ENCODE data around the gene POC1A. TPM values are rescaled to one million over a fixed set of nuclear protein-coding genes. Genes with fewer than 3 reads are reported as not detected.

The POC1A gene
- total and polyA plus RNA-seq, 2 of the 8 experiments (the other 6 are each of a cell fraction or from before 2014, with no cell fraction given), result 35.7 to 39.2 TPM

DNA sequence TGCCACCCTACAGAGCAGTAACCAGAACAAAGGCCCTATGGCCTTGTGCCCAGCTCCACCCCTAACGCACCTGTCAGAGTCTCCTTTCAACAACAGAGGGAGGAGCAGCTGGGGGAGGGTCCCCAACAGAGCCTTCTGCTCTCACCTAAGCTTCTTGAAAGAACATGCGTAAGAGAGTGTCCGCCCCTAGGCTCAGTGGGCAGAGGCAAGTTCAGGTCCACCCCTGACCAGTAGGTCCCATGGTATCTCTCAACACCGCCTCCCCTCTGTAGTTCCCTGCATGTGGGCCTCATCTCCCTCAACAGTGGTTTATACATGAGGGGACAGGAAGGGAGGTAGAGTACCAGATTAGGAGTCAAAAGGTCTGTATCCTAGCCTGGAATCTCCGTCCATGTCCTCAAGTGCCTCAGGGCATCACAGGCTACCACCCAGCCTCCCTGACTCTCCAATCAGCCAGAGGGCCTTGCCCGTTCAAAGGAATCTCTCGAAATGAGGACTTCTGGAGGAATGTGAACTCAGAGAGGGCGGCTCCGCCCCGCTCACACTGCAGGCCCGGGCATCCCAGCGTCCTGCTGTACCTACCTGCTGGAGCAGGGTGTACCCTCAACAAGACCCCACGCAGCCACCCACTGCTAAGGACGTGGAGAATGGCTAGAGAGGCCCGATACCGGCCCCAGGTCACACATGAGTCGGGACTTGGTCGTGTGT, 680 bp downstream of the POC1A start (continued):
- TF ChIP-seq, protein P1, sequence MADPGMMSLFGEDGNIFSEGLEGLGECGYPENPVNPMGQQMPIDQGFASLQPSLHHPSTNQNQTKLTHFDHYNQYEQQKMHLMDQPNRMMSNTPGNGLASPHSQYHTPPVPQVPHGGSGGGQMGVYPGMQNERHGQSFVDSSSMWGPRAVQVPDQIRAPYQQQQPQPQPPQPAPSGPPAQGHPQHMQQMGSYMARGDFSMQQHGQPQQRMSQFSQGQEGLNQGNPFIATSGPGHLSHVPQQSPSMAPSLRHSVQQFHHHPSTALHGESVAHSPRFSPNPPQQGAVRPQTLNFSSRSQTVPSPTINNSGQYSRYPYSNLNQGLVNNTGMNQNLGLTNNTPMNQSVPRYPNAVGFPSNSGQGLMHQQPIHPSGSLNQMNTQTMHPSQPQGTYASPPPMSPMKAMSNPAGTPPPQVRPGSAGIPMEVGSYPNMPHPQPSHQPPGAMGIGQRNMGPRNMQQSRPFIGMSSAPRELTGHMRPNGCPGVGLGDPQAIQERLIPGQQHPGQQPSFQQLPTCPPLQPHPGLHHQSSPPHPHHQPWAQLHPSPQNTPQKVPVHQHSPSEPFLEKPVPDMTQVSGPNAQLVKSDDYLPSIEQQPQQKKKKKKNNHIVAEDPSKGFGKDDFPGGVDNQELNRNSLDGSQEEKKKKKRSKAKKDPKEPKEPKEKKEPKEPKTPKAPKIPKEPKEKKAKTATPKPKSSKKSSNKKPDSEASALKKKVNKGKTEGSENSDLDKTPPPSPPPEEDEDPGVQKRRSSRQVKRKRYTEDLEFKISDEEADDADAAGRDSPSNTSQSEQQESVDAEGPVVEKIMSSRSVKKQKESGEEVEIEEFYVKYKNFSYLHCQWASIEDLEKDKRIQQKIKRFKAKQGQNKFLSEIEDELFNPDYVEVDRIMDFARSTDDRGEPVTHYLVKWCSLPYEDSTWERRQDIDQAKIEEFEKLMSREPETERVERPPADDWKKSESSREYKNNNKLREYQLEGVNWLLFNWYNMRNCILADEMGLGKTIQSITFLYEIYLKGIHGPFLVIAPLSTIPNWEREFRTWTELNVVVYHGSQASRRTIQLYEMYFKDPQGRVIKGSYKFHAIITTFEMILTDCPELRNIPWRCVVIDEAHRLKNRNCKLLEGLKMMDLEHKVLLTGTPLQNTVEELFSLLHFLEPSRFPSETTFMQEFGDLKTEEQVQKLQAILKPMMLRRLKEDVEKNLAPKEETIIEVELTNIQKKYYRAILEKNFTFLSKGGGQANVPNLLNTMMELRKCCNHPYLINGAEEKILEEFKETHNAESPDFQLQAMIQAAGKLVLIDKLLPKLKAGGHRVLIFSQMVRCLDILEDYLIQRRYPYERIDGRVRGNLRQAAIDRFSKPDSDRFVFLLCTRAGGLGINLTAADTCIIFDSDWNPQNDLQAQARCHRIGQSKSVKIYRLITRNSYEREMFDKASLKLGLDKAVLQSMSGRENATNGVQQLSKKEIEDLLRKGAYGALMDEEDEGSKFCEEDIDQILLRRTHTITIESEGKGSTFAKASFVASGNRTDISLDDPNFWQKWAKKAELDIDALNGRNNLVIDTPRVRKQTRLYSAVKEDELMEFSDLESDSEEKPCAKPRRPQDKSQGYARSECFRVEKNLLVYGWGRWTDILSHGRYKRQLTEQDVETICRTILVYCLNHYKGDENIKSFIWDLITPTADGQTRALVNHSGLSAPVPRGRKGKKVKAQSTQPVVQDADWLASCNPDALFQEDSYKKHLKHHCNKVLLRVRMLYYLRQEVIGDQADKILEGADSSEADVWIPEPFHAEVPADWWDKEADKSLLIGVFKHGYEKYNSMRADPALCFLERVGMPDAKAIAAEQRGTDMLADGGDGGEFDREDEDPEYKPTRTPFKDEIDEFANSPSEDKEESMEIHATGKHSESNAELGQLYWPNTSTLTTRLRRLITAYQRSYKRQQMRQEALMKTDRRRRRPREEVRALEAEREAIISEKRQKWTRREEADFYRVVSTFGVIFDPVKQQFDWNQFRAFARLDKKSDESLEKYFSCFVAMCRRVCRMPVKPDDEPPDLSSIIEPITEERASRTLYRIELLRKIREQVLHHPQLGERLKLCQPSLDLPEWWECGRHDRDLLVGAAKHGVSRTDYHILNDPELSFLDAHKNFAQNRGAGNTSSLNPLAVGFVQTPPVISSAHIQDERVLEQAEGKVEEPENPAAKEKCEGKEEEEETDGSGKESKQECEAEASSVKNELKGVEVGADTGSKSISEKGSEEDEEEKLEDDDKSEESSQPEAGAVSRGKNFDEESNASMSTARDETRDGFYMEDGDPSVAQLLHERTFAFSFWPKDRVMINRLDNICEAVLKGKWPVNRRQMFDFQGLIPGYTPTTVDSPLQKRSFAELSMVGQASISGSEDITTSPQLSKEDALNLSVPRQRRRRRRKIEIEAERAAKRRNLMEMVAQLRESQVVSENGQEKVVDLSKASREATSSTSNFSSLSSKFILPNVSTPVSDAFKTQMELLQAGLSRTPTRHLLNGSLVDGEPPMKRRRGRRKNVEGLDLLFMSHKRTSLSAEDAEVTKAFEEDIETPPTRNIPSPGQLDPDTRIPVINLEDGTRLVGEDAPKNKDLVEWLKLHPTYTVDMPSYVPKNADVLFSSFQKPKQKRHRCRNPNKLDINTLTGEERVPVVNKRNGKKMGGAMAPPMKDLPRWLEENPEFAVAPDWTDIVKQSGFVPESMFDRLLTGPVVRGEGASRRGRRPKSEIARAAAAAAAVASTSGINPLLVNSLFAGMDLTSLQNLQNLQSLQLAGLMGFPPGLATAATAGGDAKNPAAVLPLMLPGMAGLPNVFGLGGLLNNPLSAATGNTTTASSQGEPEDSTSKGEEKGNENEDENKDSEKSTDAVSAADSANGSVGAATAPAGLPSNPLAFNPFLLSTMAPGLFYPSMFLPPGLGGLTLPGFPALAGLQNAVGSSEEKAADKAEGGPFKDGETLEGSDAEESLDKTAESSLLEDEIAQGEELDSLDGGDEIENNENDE (IDR thresholded peaks at IDR 0.05; ENCODE audit: insufficient replicate concordance, low read length), result no peak
- TF ChIP-seq, protein P2, sequence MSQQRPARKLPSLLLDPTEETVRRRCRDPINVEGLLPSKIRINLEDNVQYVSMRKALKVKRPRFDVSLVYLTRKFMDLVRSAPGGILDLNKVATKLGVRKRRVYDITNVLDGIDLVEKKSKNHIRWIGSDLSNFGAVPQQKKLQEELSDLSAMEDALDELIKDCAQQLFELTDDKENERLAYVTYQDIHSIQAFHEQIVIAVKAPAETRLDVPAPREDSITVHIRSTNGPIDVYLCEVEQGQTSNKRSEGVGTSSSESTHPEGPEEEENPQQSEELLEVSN (IDR thresholded peaks at IDR 0.05), result no peak
- TF ChIP-seq EGR1 (IDR thresholded peaks at IDR 0.05; ENCODE audit: borderline replicate concordance, low read depth, low read length), result no peak
- TF ChIP-seq HDAC6 (IDR thresholded peaks at IDR 0.05; ENCODE audit: low read depth, low read length), result no peak
- no peak for TF ChIP-seq SP2 (IDR thresholded peaks at IDR 0.05; ENCODE audit: low read length)
- no peak for TF ChIP-seq TCF12 (IDR thresholded peaks at IDR 0.05; ENCODE audit: low read depth, low read length)
- no peak for TF ChIP-seq CREB1 (IDR thresholded peaks at IDR 0.05)
- no peak for TF ChIP-seq TBP (IDR thresholded peaks at IDR 0.05; ENCODE audit: low read depth, low read length)
- peak; percentile 91 for TF ChIP-seq SAP30 (IDR thresholded peaks at IDR 0.05; ENCODE audit: insufficient read depth, insufficient replicate concordance, low read length)
- no peak for TF ChIP-seq CHD2 (IDR thresholded peaks at IDR 0.05; ENCODE audit: low read length)
- TF ChIP-seq POLR2AphosphoS5 (IDR thresholded peaks at IDR 0.05; ENCODE audit: low read depth, low read length), result peak; percentile 54; the same call in 1 of the 2 replicates

Measured in H1 (cell line).